SU-DHL-6 (cell line): ENCODE data around the gene LRRC75A.

Source experiments
- EZH2phosphoT487 ChIP-seq: fragments of 200-600 bp; sonication (generic), shearing (Covaris generic); conservative IDR thresholded peaks from 2 replicates; pipeline ENCODE4 v1.6.1; 2018; ENCODE audit warnings: mild to moderate bottlenecking, antibody characterized with exemption, low read length, moderate library complexity, mixed read lengths
- TF ChIP-seq, protein P1 (sequence below): fragments of 200-600 bp; sonication (generic); IDR thresholded peaks from one replicate; pipeline ENCODE4 v1.5.1; 2017; ENCODE audit warnings: antibody characterized with exemption, mild to moderate bottlenecking, low read length, moderate library complexity; ENCODE audit not compliant: insufficient read depth, poor library complexity, severe bottlenecking

DNA sequence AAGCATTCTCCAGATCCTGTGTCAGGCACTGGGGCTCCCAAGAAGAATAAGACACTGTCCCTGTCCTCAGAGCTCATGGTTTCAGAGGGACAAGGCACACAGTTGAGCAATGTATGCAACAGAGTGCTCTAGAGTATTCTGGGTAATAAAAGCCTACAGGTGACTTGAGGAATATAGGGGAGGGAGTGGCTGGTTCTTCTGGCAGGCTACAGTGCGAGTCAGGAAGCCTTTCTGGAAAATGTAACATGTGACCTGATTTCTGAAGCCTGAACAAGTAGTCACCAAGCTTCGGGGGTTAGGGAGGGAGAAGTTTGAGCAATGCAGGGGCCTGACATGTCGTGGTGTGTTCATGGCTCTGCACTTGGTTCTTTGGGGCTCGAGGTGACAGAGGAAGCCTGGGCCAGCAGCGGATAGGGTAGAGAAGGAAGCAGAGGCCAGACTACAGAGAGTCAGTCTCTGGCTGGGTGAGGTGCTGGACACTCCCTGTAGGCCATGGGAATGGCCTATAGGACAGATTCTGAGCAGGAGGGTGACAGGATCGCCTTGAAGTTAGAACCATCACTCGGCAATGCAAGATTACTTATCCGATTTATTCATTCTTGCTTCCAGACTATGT is 16.0 kb upstream of the LRRC75A start:
- TF ChIP-seq, protein P1, sequence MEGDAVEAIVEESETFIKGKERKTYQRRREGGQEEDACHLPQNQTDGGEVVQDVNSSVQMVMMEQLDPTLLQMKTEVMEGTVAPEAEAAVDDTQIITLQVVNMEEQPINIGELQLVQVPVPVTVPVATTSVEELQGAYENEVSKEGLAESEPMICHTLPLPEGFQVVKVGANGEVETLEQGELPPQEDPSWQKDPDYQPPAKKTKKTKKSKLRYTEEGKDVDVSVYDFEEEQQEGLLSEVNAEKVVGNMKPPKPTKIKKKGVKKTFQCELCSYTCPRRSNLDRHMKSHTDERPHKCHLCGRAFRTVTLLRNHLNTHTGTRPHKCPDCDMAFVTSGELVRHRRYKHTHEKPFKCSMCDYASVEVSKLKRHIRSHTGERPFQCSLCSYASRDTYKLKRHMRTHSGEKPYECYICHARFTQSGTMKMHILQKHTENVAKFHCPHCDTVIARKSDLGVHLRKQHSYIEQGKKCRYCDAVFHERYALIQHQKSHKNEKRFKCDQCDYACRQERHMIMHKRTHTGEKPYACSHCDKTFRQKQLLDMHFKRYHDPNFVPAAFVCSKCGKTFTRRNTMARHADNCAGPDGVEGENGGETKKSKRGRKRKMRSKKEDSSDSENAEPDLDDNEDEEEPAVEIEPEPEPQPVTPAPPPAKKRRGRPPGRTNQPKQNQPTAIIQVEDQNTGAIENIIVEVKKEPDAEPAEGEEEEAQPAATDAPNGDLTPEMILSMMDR = no peak
- no peak for TF ChIP-seq EZH2phosphoT487
